Coronary artery (tissue), 2 donors: ENCODE results near the gene POP4.

ENCODE experiments used
- DNase-seq: peaks from one replicate; pipeline ENCODE4 v3.0.0-alpha.2; 2017; ENCODE audit warnings: low spot score
- H3K27ac ChIP-seq, 2 donors: fragments of 200-600 bp; sonication (generic); one replicate each; pipeline ENCODE4 v1.5.1; 2016 to 2019
- H3K4me3 ChIP-seq: fragments of 200-600 bp; sonication (generic); 2 replicates; pipeline ENCODE4 v1.5.1; 2016; ENCODE audit warnings: mild to moderate bottlenecking, moderate library complexity
- TF ChIP-seq, protein P1 (sequence below): fragments of 200-600 bp; sonication (generic); IDR thresholded peaks from one replicate; pipeline ENCODE4 v1.5.1; 2019; ENCODE audit warnings: antibody characterized with exemption

The POP4 gene

DNA sequence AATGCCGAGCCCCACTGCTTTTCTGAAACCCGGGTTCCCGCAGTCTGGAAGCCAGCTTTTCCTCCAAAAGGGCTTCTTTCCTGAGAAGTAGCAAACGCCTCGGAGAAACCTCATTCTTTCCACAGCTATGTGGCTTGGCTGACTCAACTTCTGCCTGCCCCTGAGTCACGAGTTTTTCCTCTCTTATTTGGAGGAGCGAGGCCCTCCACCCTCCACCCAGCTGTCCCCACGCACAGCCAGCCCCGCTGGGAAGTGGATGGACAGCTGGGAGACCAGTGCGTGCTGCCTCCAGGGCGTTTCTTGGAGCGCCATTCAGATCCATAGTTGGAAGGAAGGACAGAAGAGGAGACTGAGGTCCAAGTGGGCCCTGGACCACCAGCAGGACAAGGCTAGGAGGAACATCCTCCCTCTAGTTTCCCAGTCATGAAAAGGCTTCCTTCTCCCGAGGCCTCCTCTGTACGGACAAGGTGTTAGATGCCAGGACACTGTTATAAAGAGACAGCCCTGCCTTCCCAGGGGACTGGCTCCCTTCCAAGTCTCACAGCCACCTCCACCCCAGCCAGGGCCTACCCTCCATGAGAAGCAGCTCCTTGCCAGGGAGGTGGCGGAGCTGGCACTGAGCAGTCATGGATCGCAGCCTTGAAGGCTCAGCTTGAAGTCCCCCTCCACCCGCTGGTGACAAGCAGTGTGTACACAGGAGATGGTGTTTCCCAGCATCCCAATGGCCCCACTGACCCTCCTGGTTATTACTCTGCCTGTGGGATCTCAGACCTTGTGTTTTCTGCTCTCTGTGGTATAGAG is 56.7 kb downstream of the POP4 start:
- TF ChIP-seq, protein P1, sequence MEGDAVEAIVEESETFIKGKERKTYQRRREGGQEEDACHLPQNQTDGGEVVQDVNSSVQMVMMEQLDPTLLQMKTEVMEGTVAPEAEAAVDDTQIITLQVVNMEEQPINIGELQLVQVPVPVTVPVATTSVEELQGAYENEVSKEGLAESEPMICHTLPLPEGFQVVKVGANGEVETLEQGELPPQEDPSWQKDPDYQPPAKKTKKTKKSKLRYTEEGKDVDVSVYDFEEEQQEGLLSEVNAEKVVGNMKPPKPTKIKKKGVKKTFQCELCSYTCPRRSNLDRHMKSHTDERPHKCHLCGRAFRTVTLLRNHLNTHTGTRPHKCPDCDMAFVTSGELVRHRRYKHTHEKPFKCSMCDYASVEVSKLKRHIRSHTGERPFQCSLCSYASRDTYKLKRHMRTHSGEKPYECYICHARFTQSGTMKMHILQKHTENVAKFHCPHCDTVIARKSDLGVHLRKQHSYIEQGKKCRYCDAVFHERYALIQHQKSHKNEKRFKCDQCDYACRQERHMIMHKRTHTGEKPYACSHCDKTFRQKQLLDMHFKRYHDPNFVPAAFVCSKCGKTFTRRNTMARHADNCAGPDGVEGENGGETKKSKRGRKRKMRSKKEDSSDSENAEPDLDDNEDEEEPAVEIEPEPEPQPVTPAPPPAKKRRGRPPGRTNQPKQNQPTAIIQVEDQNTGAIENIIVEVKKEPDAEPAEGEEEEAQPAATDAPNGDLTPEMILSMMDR = no peak
- peak; percentile 90 for DNase-seq
- H3K27ac ChIP-seq = peak overlapping the region; percentile 95 to 96
- H3K4me3 ChIP-seq = peak overlapping the region; percentile 49

DNA sequence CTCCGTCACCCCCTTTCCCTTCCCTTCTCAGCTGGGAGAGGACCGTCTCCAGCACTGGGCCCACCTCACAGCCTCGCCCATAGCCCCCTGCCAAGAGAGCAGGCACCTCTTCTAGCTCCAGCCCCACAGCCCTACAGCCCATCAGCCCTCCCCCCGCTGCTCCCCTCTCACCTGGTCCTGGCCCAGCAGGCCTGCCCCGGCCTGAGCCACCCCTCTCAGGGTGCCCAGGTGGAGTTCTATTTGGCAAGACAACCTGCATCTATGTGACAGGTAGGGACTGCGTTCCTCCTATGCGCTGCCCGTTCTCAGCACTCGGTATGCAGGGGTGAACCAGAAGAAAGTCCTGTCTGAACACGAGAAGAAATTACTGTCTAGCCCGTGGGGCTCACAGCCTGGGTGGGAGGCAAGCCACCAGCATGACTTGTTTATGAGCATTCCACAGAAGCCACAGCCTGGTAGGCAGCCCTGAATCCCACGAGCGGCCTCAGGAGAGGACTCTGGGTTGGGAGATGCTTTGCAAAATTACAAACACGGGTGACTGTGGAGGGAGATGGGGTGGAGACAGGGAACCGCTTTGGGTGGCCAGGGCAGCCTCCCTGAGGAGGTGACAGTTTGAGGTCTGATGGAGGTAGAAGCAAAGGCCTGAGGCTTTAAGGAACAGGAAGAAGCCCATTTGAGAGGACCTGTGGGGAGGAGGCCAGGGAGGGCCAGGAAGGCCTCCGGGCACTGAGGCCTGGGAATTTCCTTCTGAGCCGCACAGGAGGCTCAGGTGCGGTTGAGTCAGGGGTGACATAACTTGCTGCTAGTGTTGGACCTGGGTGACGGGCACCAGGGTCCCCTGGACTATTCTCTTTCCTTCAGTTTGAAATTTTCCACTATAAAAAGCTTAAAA is 58.0 kb downstream of the POP4 start:
- no peak for DNase-seq
- TF ChIP-seq, protein P1 = no peak
- Histone ChIP-seq H3K27ac (peak overlapping the region; percentile 95 to 96), H3K4me3 (peak overlapping the region; percentile 92)

DNA sequence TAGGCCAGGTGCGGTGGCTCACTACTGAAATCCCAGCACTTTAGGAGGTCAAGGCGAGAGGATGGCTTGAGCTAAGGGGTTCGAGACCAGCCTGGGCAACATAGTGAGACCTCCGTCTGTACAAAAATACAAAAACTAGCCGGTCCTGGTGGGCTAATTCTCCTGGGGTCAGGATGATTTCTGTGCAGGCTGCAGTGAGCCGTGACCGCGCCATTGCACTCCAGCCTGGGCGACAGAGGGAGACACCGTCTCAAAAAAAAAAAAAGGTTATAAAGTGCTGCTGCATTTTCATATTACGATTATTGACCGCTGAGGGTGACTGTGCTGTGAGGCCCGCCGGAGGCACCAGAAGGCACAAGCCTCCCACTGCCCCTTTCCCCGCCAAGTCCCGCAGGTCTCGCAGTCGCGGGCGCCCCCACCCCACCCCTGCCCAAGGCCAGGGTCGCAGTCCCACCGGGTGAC is 58.7 kb downstream of the POP4 start:
- no peak for DNase-seq
- Histone ChIP-seq H3K27ac (peak overlapping the region; percentile 95 to 96), H3K4me3 (peak overlapping the region; percentile 92)
- TF ChIP-seq, protein P1 = no peak

DNA sequence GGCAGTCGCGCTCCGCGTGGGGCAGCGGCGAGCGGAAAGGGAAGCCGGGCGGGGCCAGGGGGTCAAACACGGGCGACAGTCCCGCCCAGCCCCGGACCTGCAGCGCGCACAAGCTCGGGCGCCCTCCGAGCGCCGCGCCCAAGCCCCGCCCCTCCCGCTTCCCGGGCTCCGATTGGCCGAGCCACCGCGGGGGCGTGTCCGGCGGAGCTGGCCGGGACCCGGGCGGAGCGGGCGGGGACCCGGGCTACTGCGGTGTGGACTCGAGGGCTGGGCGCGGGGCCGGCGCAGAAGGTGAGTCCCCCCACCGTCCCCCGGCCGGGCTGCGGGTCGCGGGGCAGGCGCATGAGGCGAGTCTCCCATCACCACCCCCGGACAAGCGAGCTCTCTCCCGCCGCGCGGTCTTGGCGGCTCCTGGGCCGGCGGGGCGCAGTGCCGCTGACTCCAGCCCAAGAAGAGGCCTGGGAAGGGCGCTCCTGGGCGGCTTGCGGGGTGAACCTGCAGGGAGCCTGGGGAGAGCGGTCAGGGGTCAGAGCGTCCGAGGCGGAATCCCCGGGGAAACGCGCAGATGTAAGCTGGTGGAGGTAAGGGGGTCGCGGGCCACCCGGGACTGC is 59.2 kb downstream of the POP4 start, which contains the start of gene PLEKHF1:
TSS of gene PLEKHF1 (plus strand) at position 247 of the 611 bp plus-strand sequence. CDS start 8,379 bp downstream, outside the sequence.
- DNase-seq = peak; percentile 89
- TF ChIP-seq, protein P1 = no peak
- peak within 1 kb of the TSS; percentile 92 for H3K4me3 ChIP-seq
- peak within 1 kb of the TSS; percentile 95 to 96 for H3K27ac ChIP-seq

DNA sequence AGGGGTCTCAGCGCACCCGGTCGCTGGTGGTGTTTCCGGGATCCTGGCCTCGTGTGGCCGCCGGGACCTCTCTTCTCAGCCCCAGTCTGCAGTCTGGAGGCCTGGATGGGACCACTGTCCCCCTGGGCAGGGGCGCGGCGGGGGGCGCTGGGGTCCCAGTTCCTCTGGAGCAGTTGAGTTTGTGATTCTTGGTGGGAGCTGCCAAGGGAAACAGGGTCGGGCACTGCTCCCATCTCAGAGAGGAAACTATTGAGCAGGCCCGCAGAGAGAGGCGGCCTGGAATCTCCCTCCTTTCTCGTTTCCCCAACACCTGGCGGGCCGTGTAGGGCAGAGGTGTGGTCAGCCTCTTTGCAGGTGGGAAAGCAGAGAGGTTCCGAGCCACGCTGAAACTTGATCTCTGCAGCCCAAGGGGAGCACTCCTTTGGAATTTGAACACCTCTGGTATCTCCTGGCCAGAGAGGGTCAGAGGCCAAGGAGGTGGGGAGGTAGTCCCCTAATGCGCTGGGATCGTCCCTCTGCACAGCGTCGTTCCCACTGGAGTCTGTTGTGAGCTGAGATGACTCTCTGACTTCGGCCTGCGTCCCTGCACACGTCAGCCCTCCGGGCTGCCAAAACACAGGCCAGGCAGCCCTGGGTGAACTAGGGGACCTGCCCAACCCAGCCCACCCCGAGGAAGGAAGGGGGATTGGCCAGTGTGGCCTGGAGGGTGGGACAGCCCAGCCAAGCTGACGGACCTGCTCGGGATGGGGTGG is 59.9 kb downstream of the POP4 start:
- TF ChIP-seq, protein P1 = no peak
- peak overlapping the region; percentile 95 to 96 for H3K27ac ChIP-seq
- peak overlapping the region; percentile 92 for H3K4me3 ChIP-seq
- DNase-seq = peak; percentile 90
